HepG2 (cell line): ENCODE results near the gene TFF2. TPM values are rescaled to one million over a fixed set of nuclear protein-coding genes. Genes with fewer than 3 reads are reported as not detected.

ENCODE experiments used
- ATAC-seq: fragments of 200-7000 bp; cut with Tn5 transposase; 3 replicates; pipeline ENCODE4 v1.9.1; 2020; ENCODE audit warnings: mild to moderate bottlenecking, moderate library complexity
- BruUV-seq: library from RNA; stranded (reverse); fragments of 400-500 nt; replicated peaks from 2 replicates; lab custom pipeline; 2021; lab: Mats Ljungman, UMichigan
- CTCF ChIA-PET: fragments of 300-600 bp; formaldehyde crosslinking; extraction: SDS; loops from one replicate; lab custom pipeline; 2021; ENCODE audit warnings: low total read pairs, inconsistent platforms, low intra/inter-chr PET ratio; lab: Yijun Ruan, JAX
- POLR2A ChIA-PET: fragments of 350-600 bp; sonication (Branson Sonifier 250); formaldehyde crosslinking; loops from one replicate; lab custom pipeline; 2020; ENCODE audit warnings: antibody characterized with exemption, inconsistent platforms; lab: Yijun Ruan, JAX
- DNase-seq: peaks from one replicate; pipeline ENCODE4 v3.0.0-alpha.2; 2015; ENCODE audit warnings: low spot score
- FAIRE-seq: peaks from 3 replicates; lab custom pipeline; 2011; peaks lifted over from hg19 to GRCh38; lab: Jason Lieb, UNC
- H2AFZ ChIP-seq: one replicate; pipeline ENCODE4 v1.6.1; 2011; ENCODE audit warnings: low read length, inconsistent platforms
- H3K27ac ChIP-seq: fragments of 300-600 bp; 3 replicates; pipeline ENCODE4 v1.8.0; 2011; ENCODE audit warnings: mixed run types, mild to moderate bottlenecking, mixed read lengths, low read length, inconsistent platforms; ENCODE audit not compliant: insufficient read depth; ENCODE audit errors: extremely low read length
- H3K27me3 ChIP-seq, 2 experiments: fragments of 200-600 bp in 1 of 2; 2 replicates in 1 of 2; 3 replicates in 1 of 2; pipeline versions ENCODE4 v1.6.0 to v1.8.0; 2011; ENCODE audit warnings: low read length in 2 of 2, mild to moderate bottlenecking in 2 of 2, moderate library complexity in 2 of 2, inconsistent platforms in 1 of 2; ENCODE audit not compliant: insufficient read depth in 2 of 2, control insufficient read depth in 1 of 2
- H3K36me3 ChIP-seq, 2 experiments: fragments of 200-600 bp in 1 of 2; replicated peaks in 1 of 2; 2 replicates in 1 of 2; 3 replicates in 1 of 2; pipeline versions ENCODE4 v1.5.1 to v1.8.0; 2011; ENCODE audit warnings: low read length in 2 of 2, inconsistent platforms in 1 of 2; ENCODE audit not compliant: insufficient read depth in 2 of 2, control insufficient read depth in 1 of 2
- H3K4me1 ChIP-seq: 2 replicates; pipeline ENCODE4 v1.5.1; 2012; ENCODE audit warnings: low read length, inconsistent platforms; ENCODE audit not compliant: insufficient read depth
- H3K4me2 ChIP-seq: 2 replicates; pipeline ENCODE4 v1.6.0; 2011; ENCODE audit warnings: low read depth, low read length, inconsistent platforms
- H3K4me3 ChIP-seq, 3 experiments: fragments of 200-600 bp in 1 of 3; sonication (generic), shearing (Covaris generic) in 1 of 3; replicated peaks in 1 of 3; 2 replicates each; pipeline ENCODE4 v1.5.1; 2011 to 2016; ENCODE audit warnings: low read length in 3 of 3, inconsistent platforms in 2 of 3, low read depth in 2 of 3, mild to moderate bottlenecking in 2 of 3, control low read depth in 1 of 3, mixed read lengths in 1 of 3; ENCODE audit not compliant: insufficient read depth in 1 of 3
- H3K79me2 ChIP-seq: one replicate; pipeline ENCODE4 v1.6.1; 2011; ENCODE audit warnings: low read length, inconsistent platforms; ENCODE audit not compliant: insufficient read depth
- H3K9ac ChIP-seq: 2 replicates; pipeline ENCODE4 v1.6.0; 2011; ENCODE audit warnings: mild to moderate bottlenecking, low read depth, low read length, inconsistent platforms; ENCODE audit not compliant: insufficient read depth
- H3K9me3 ChIP-seq: 2 replicates; pipeline ENCODE4 v1.5.1; 2012; ENCODE audit warnings: mild to moderate bottlenecking, low read length
- H4K20me1 ChIP-seq: 2 replicates; pipeline ENCODE4 v1.6.0; 2011; ENCODE audit warnings: inconsistent platforms, mild to moderate bottlenecking, low read length, moderate library complexity; ENCODE audit not compliant: insufficient read depth
- HMGXB3 ChIP-seq: sonication (generic); formaldehyde crosslinking; IDR thresholded peaks from 2 replicates; pipeline ENCODE4 v1.4.0; 2020; ENCODE audit warnings: missing genetic modification reagents, borderline replicate concordance
- MTF2 ChIP-seq: sonication (generic); formaldehyde crosslinking; IDR thresholded peaks from 2 replicates; pipeline ENCODE4 v1.5.0; 2020; ENCODE audit warnings: missing genetic modification reagents, borderline replicate concordance
- PRPF4 ChIP-seq: fragments of 200-400 bp; formaldehyde crosslinking; IDR thresholded peaks from 2 replicates; pipeline ENCODE4 v1.6.1; 2016; ENCODE audit warnings: low read length, low read depth; ENCODE audit not compliant: poor library complexity, severe bottlenecking
- REL ChIP-seq: sonication (generic); formaldehyde crosslinking; conservative IDR thresholded peaks from 2 replicates; pipeline ENCODE4 v1.8.0; 2022; ENCODE audit warnings: mild to moderate bottlenecking, missing genetic modification reagents, moderate library complexity
- RFXANK ChIP-seq: IDR thresholded peaks from 2 replicates; pipeline ENCODE4 v1.6.1; 2016
- SAP130 ChIP-seq: IDR thresholded peaks from 2 replicates; pipeline ENCODE4 v1.6.1; 2016; ENCODE audit warnings: low read depth
- SCMH1 ChIP-seq: sonication (generic); formaldehyde crosslinking; IDR thresholded peaks from 2 replicates; pipeline ENCODE4 v1.9.0; 2021; ENCODE audit warnings: missing genetic modification reagents, mild to moderate bottlenecking, borderline replicate concordance
- U2AF2 ChIP-seq: fragments of 200-400 bp; formaldehyde crosslinking; IDR thresholded peaks from 2 replicates; pipeline ENCODE4 v1.6.1; 2017; ENCODE audit warnings: low read depth, mild to moderate bottlenecking, low read length
- ZBED4 ChIP-seq: sonication (generic); formaldehyde crosslinking; IDR thresholded peaks from 2 replicates; pipeline ENCODE4 v1.4.0; 2020; ENCODE audit warnings: missing genetic modification reagents, borderline replicate concordance
- ZNF225 ChIP-seq: sonication (generic); formaldehyde crosslinking; IDR thresholded peaks from 2 replicates; pipeline ENCODE4 v1.4.0; 2020; ENCODE audit warnings: mild to moderate bottlenecking, missing genetic modification reagents
- ZNF331 ChIP-seq: sonication (generic); formaldehyde crosslinking; IDR thresholded peaks from 2 replicates; pipeline ENCODE4 v1.4.0; 2020; ENCODE audit warnings: missing genetic modification reagents
- ZNF33A ChIP-seq: sonication (generic); formaldehyde crosslinking; IDR thresholded peaks from 2 replicates; pipeline ENCODE4 v1.5.1; 2020; ENCODE audit warnings: missing genetic modification reagents, mild to moderate bottlenecking, moderate library complexity, borderline replicate concordance
- ZNF546 ChIP-seq: sonication (generic); formaldehyde crosslinking; conservative IDR thresholded peaks from 2 replicates; pipeline ENCODE4 v1.8.1; 2023; ENCODE audit warnings: mild to moderate bottlenecking, missing genetic modification reagents
- ZNF629 ChIP-seq: sonication (generic); formaldehyde crosslinking; conservative IDR thresholded peaks from 2 replicates; pipeline ENCODE4 v1.5.0; 2020; ENCODE audit warnings: missing genetic modification reagents
- ZNF782 ChIP-seq: sonication (generic); formaldehyde crosslinking; IDR thresholded peaks from 2 replicates; pipeline ENCODE4 v1.4.0; 2020; ENCODE audit warnings: missing genetic modification reagents, mild to moderate bottlenecking, borderline replicate concordance
- WGBS: methylation state at CpG from one replicate; pipeline ENCODE4 v1.1.6; 2017; ENCODE audit warnings: low lambda C conversion rate; 5-methylcytosine and 5-hydroxymethylcytosine counted together
- in situ Hi-C: cut with HindIII; loops from 2 replicates; pipeline ENCODE4 v1.10.0; 2017; ENCODE audit warnings: low pct_unique_long_range_greater_than_20kb; ENCODE audit not compliant: extremely low pct_ligation_motif_present
- intact Hi-C: fragments of 100-400 bp; cut with micrococcal nuclease; formaldehyde crosslinking; loops from one replicate; pipeline ENCODE4 v1.10.0; 2022; ENCODE audit not compliant: unreplicated experiment
- polyA plus RNA-seq, 8 experiments: library from polyadenylated mRNA; depleted of rRNA in 3 of 8; stranded (reverse) in 7 of 8; unstranded in 1 of 8; fragments of >200 nt; fragmentation: Illumina TruSeq in 4 of 8; extraction: Trizol in 4 of 8; gene quantifications; 2 replicates each; pipeline versions ENCODE4 v1.2.1 to v1.2.3, GENCODE V29; 2011 to 2016; ENCODE audit warnings: low read depth in 4 of 8, missing spikeins in 1 of 8, mixed read lengths in 1 of 8; ENCODE audit not compliant: insufficient read depth in 1 of 8
- total RNA-seq, 5 experiments: library from RNA; depleted of rRNA; stranded (reverse); fragments of >200 nt; fragmentation: Illumina TruSeq; extraction: Trizol; gene quantifications; 2 replicates each; pipeline ENCODE4 v1.2.3, GENCODE V29; 2016; ENCODE audit warnings: low read depth in 1 of 5

TFF2 gene
- total and polyA plus RNA-seq, 2 of the 13 experiments (the other 11 are each of a cell fraction or from before 2014, with no cell fraction given): 1.5 TPM; not detected in 1

GRCh38 chr21:42375966-42376337 lies 25.2 kb upstream of the TFF2 start (continued):
- no peak for TF ChIP-seq ZBED4 (CRISPR knock-in tag)
- TF ChIP-seq SCMH1: no peak
- TF ChIP-seq SAP130: no peak

- Histone ChIP-seq H2AFZ (no peak overlapping the region), H3K27ac (no peak overlapping the region), H3K4me3 (no peak overlapping the region), H3K9ac (no peak overlapping the region), H3K4me2 (no peak overlapping the region), H3K27me3 (peaks cover 0 to 1% of the 10 kb centered on the region in 2 experiments; a peak in 1 of 5 replicates), H3K4me1 (no peaks in the 10 kb centered on the region), H3K79me2 (no peaks in the 10 kb centered on the region), H4K20me1 (no peaks in the 10 kb centered on the region), H3K36me3 (no peaks in the 10 kb centered on the region), H3K9me3 (no peaks in the 10 kb centered on the region)
- POLR2A ChIA-PET: no interaction called here
- FAIRE-seq (no peak), DNase-seq (no peak), ATAC-seq (no peak)
- BruUV-seq: no TSS peak
- in situ Hi-C loops (no loop called here), intact Hi-C loops (no loop called here)
- TF ChIP-seq ZNF225 (CRISPR knock-in tag): no peak
- no peak for TF ChIP-seq ZNF33A (CRISPR knock-in tag)
- no peak for TF ChIP-seq PRPF4
- TF ChIP-seq ZNF331 (CRISPR knock-in tag): no peak
- TF ChIP-seq ZNF629: no peak
- TF ChIP-seq ZNF546 (CRISPR knock-in tag): no peak
- TF ChIP-seq MTF2: no peak
- TF ChIP-seq ZNF782 (CRISPR knock-in tag): no peak
- no peak for TF ChIP-seq REL (CRISPR knock-in tag)
- TF ChIP-seq U2AF2: no peak
- no peak for TF ChIP-seq HMGXB3
- TF ChIP-seq RFXANK: no peak
- WGBS: 95% methylated on average over 10 of the region's 11 CpGs
- CTCF ChIA-PET: no interaction called here
These were observed 24.7 kb upstream of the TFF2 start for GRCh38 chr21:42375506-42375905.
